AG04449 (cell line): ENCODE measurements around the gene GPS1.

Experiments
- CTCF ChIA-PET: fragments of 350-600 bp; formaldehyde crosslinking; extraction: SDS; loops from one replicate; lab custom pipeline; 2021; ENCODE audit warnings: antibody characterized with exemption; lab: Yijun Ruan, JAX
- POLR2A ChIA-PET: fragments of 400-600, 350-600 bp; formaldehyde crosslinking; extraction: SDS; loops from one replicate; lab custom pipeline; 2020; ENCODE audit warnings: antibody characterized with exemption, inconsistent platforms; lab: Yijun Ruan, JAX
- DNase-seq: peaks from one replicate; pipeline ENCODE4 v3.0.0-alpha.2; 2010; ENCODE audit warnings: low read depth, low spot score
- H3K4me3 ChIP-seq: 2 replicates; pipeline ENCODE4 v1.5.1; 2011; ENCODE audit warnings: low read depth, mild to moderate bottlenecking, control low read depth, low read length
- CTCF ChIP-seq: IDR thresholded peaks from one replicate; pipeline ENCODE4 v1.5.1; 2011; ENCODE audit warnings: mild to moderate bottlenecking, moderate library complexity, low read length, control low read depth, inconsistent platforms; ENCODE audit not compliant: insufficient read depth; ENCODE audit errors: missing control alignments

Gene GPS1

DNA sequence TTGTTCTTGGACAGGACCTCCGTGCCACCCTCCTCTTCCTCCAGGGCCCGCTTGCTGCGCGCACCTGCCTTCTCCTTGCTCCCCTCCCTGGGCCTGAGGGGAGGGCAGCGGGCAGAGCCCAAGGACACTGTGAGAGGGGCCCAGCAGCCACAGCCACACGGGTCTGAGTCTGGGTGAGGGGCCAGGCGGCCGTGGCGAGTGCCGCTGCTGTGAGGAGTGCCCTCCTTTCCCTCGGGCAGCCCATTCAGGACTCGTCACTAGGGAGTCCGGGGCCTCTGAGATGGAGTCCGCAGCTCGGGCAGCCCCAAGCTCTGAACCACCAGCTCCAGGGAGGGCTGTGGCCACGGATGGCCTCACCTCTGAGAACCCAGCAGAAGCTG lies 8.3 kb downstream of the GPS1 start:
- no peak for TF ChIP-seq CTCF
- ChIA-PET CTCF (interaction anchor here (1.7 kb wide), 1 partner anchor 40 kb away, joined by 6 read pairs; no protein-coding TSS in a partner anchor), POLR2A (interaction anchor here (0.5 to 1.5 kb wide), 4 partner anchors 10 to 22 kb away, joined by 3 to 7 read pairs (median 4); partner anchors contain the start of gene DCXR)
- no peak overlapping the region for H3K4me3 ChIP-seq
- no peak for DNase-seq

DNA sequence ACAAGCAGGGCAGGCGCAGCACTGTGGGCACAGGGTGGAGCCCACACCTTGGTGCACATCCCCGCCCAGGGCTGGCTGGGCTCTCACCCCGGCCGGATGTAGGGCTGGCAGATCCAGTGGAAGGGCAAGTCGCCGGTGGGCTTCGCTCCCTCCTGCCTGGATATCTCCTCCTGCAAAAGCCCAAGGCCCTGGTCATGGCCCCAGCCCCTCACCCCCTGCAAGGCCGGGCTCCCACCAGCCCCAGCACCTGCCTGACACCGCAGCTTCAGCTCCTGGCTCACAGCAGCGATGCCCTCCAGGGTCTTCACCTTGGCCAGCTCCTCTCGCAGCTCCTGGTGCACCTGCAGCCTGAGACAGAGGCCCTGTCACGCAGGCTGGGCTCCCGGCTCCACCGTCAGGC lies 8.9 kb downstream of the GPS1 start:
- H3K4me3 ChIP-seq, result no peak overlapping the region
- TF ChIP-seq CTCF, result no peak
- no peak for DNase-seq
- ChIA-PET CTCF (interaction anchor here (1.7 kb wide), 1 partner anchor 41 kb away, joined by 6 read pairs; no protein-coding TSS in a partner anchor), POLR2A (interaction anchor here (1.0 kb wide), 1 partner anchor 13 kb away, joined by 3 read pairs; no protein-coding TSS in a partner anchor)

- TF ChIP-seq CTCF, result no peak
- CTCF ChIA-PET, result interaction anchor here (1.5 to 3.9 kb wide), 2 partner anchors 31 to 90 kb away, joined by 3 to 12 read pairs; partner anchors contain the start of gene RAC3
These were observed 9.6 kb downstream of the GPS1 start for GRCh38 chr17:82061047-82061925.

DNA sequence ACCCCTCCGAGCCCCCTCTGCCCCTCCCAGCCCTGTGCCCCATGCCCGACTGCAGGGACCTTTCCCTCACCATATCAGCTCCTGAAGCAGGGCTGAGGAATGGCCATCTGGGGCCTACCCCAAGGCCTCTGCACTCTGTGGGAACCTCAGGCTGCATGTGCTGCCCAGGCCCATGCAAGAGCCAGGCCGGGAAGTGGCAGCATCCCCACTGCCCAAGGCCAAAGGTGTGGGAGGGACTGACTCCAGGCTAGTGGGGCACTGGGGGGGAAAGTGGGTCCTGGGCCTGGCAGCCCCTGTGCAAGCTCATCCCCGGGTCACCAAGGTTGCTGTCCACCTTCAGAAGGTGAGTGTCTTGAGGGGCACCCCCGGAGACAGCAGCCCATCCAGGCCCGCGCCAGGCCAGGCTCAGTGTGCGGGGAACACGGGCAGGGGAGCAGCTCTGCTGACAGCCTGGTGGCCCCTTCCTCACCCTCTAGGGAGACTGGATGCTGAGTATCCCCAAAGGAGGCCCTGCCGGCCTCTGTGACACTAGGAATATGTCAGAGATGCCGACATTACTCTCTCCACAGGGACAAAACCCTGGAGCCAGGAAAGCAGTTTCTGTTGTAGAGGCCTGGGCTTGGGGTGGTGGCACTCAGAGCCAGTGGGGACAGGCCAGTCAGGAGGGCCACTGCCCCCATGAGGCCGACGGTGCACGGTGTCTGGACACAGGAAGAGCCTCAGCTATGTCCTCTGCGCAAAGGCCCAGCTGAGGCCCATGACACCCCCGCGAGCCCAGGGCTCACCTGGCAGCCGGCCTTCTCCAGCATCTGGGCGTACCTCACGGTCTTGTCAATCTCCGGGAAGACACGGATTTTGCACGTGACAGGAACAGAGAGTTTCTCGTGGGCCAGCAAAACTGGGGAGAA lies 10.6 kb downstream of the GPS1 start:
- TF ChIP-seq CTCF, result no peak
- CTCF ChIA-PET, result interaction anchor here (1.5 to 3.9 kb wide), 2 partner anchors 32 to 89 kb away, joined by 3 to 12 read pairs; partner anchors contain the start of gene RAC3
- no peak overlapping the region for H3K4me3 ChIP-seq
- DNase-seq, result no peak
- POLR2A ChIA-PET, result no interaction called here

More at GRCh38 chr17:82061047-82061925, 9.6 kb downstream of the GPS1 start:
- no peak overlapping the region for H3K4me3 ChIP-seq
- DNase-seq, result no peak
- POLR2A ChIA-PET, result interaction anchor here (1.0 kb wide), 1 partner anchor 12 kb away, joined by 3 read pairs; no protein-coding TSS in a partner anchor

GRCh38 chr17:82062984-82063368 lies 11.3 kb downstream of the GPS1 start:
- CTCF ChIA-PET, result interaction anchor here (1.0 to 3.9 kb wide), 2 partner anchors 25 to 33 kb away, joined by 3 to 12 read pairs; partner anchors contain the start of genes DCXR and RAC3
- DNase-seq, result no peak
- no peak for TF ChIP-seq CTCF
- POLR2A ChIA-PET, result no interaction called here
- no peak overlapping the region; the same call in 1 of the 2 replicates for H3K4me3 ChIP-seq
